Lower leg skin (tissue), 3 donors: ENCODE data around the gene NBL1.

Experiments
- POLR2A ChIP-seq, 2 donors: fragments of 450-650 bp; IDR thresholded peaks; one replicate each; pipeline ENCODE4 v1.6.1; 2016 to 2017; ENCODE audit warnings: antibody characterized with exemption in 2 of 2, mild to moderate bottlenecking in 1 of 2, moderate library complexity in 1 of 2
- TF ChIP-seq, protein P1 (sequence below), 3 donors: fragments of 450-650 bp; IDR thresholded peaks; one replicate each; pipeline ENCODE4 v1.5.1; 2016; ENCODE audit warnings: antibody characterized with exemption in 3 of 3, mild to moderate bottlenecking in 3 of 3, moderate library complexity in 2 of 3

DNA sequence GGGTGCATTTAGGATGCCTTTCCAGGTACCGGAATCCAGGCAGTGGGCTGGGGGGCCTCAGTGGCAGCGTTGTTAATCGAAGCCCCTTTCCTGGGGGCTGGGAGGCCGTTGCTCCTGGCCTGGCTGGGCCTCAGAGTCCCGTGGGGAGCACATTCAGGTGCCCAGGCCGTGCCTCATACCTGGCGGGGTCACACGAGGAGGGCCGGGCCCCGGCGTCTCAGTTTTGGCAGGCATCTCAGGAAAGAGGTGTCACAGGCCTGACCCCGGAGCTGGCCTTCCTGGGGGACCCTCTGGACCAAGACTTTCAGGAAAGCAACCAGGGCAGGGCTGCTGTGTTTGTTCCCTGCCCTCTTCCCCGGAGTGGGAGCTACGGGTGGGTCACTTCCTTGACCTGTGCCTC lies 4.1 kb downstream of the NBL1 start:
- TF ChIP-seq, protein P1, sequence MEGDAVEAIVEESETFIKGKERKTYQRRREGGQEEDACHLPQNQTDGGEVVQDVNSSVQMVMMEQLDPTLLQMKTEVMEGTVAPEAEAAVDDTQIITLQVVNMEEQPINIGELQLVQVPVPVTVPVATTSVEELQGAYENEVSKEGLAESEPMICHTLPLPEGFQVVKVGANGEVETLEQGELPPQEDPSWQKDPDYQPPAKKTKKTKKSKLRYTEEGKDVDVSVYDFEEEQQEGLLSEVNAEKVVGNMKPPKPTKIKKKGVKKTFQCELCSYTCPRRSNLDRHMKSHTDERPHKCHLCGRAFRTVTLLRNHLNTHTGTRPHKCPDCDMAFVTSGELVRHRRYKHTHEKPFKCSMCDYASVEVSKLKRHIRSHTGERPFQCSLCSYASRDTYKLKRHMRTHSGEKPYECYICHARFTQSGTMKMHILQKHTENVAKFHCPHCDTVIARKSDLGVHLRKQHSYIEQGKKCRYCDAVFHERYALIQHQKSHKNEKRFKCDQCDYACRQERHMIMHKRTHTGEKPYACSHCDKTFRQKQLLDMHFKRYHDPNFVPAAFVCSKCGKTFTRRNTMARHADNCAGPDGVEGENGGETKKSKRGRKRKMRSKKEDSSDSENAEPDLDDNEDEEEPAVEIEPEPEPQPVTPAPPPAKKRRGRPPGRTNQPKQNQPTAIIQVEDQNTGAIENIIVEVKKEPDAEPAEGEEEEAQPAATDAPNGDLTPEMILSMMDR (IDR thresholded peaks at IDR 0.05): no peak
- no peak for TF ChIP-seq POLR2A (IDR thresholded peaks at IDR 0.05)
